ACC112 (cell line): ENCODE results near the gene SLC17A5.

Experiments
- H2AFZ ChIP-seq: fragments of 200-600 bp; sonication (generic); one replicate; pipeline ENCODE4 v1.6.0; 2017; ENCODE audit warnings: antibody characterized with exemption, low read length; ENCODE audit not compliant: unreplicated experiment
- H3K27ac ChIP-seq: fragments of 200-600 bp; sonication (generic); 2 replicates; pipeline ENCODE4 v1.5.1; 2014; ENCODE audit warnings: low read depth, mild to moderate bottlenecking, antibody characterized with exemption, low read length, moderate library complexity
- H3K27me3 ChIP-seq: fragments of 200-600 bp; sonication (generic); 2 replicates; pipeline ENCODE4 v1.6.1; 2014; ENCODE audit warnings: mild to moderate bottlenecking, antibody characterized with exemption, low read length, moderate library complexity, mixed read lengths; ENCODE audit not compliant: insufficient read depth
- H3K36me3 ChIP-seq: fragments of 200-600 bp; sonication (generic); 2 replicates; pipeline ENCODE4 v1.6.1; 2016; ENCODE audit warnings: mild to moderate bottlenecking, antibody characterized with exemption, low read length, moderate library complexity, mixed read lengths; ENCODE audit not compliant: insufficient read depth
- H3K4me1 ChIP-seq: fragments of 200-600 bp; sonication (generic); one replicate; pipeline ENCODE4 v1.6.1; 2016; ENCODE audit warnings: low read length, mixed read lengths; ENCODE audit not compliant: insufficient read depth, unreplicated experiment, control insufficient read depth
- H3K4me3 ChIP-seq: fragments of 200-600 bp; sonication (generic); 2 replicates; pipeline ENCODE4 v1.5.1; 2014; ENCODE audit warnings: mild to moderate bottlenecking, low read depth, low read length
- H3K79me2 ChIP-seq: fragments of 200-600 bp; sonication (generic); one replicate; pipeline ENCODE4 v1.6.0; 2016; ENCODE audit warnings: low read length; ENCODE audit not compliant: control insufficient read depth, unreplicated experiment, insufficient read depth

SLC17A5 gene

GRCh38 chr6:73653571-73654424 lies at the start of gene SLC17A5:
Gene SLC17A5 (minus strand): TSS chr6:73653992. CDS start chr6:73653886, 106 bp downstream.
- Histone ChIP-seq H3K27ac (peak within 1 kb of the TSS; percentile 84), H3K4me3 (peak within 1 kb of the TSS; percentile 92), H3K27me3 (no peaks in the 10 kb centered on the region), H2AFZ (peak within 1 kb of the TSS; percentile 91), H3K36me3 (no peaks in the 10 kb centered on the region), H3K4me1 (peaks cover 22% of the 10 kb centered on the region), H3K79me2 (peaks cover 10% of the 10 kb centered on the region)

- Histone ChIP-seq H3K4me1 (peaks cover 33% of the 10 kb centered on the region), H3K79me2 (peaks cover 6% of the 10 kb centered on the region), H3K27me3 (no peaks in the 10 kb centered on the region), H3K4me3 (no peak overlapping the region), H3K36me3 (peaks cover 17% of the 10 kb centered on the region), H3K27ac (peak overlapping the region; percentile 94), H2AFZ (no peak overlapping the region)
These were observed 49.7 kb upstream of the SLC17A5 start for GRCh38 chr6:73703466-73703865.

- peaks cover 39% of the 10 kb centered on the region for H3K4me1 ChIP-seq
- H3K27me3 ChIP-seq = no peaks in the 10 kb centered on the region
- peaks cover 19% of the 10 kb centered on the region for H3K36me3 ChIP-seq
- no peak overlapping the region for H2AFZ ChIP-seq
- no peak overlapping the region for H3K4me3 ChIP-seq
- peak overlapping the region; percentile 94 for H3K27ac ChIP-seq
- peaks cover 13% of the 10 kb centered on the region for H3K79me2 ChIP-seq
These were observed 48.7 kb upstream of the SLC17A5 start for GRCh38 chr6:73702444-73702843.

GRCh38 chr6:73699676-73700459 lies 46.1 kb upstream of the SLC17A5 start:
- no peak overlapping the region for H2AFZ ChIP-seq
- H3K4me3 ChIP-seq = no peak overlapping the region
- H3K36me3 ChIP-seq = peaks cover 12% of the 10 kb centered on the region
- H3K79me2 ChIP-seq = peaks cover 20% of the 10 kb centered on the region
- H3K27ac ChIP-seq = no peak overlapping the region
- peaks cover 41% of the 10 kb centered on the region for H3K4me1 ChIP-seq
- H3K27me3 ChIP-seq = no peaks in the 10 kb centered on the region

- peaks cover 22% of the 10 kb centered on the region for H3K4me1 ChIP-seq
- H3K36me3 ChIP-seq = peaks cover 8% of the 10 kb centered on the region
These were observed 43.3 kb upstream of the SLC17A5 start for GRCh38 chr6:73696966-73697655.

GRCh38 chr6:73695619-73696421 lies 42.0 kb upstream of the SLC17A5 start, which contains the start of gene CD109:
Gene CD109 (plus strand): TSS chr6:73696203. CDS start chr6:73696216, 13 bp downstream.
- peaks cover 31% of the 10 kb centered on the region for H3K4me1 ChIP-seq
- H3K27ac ChIP-seq = peak within 1 kb of the TSS; percentile 87
- peaks cover 20% of the 10 kb centered on the region for H3K79me2 ChIP-seq
- peak within 1 kb of the TSS; percentile 79 for H3K4me3 ChIP-seq
- H2AFZ ChIP-seq = peak within 1 kb of the TSS; percentile 62
- peaks cover 4% of the 10 kb centered on the region; the same call in 1 of the 2 replicates for H3K36me3 ChIP-seq
- H3K27me3 ChIP-seq = no peaks in the 10 kb centered on the region

More at GRCh38 chr6:73696966-73697655, 43.3 kb upstream of the SLC17A5 start:
- peak overlapping the region; percentile 87 for H3K27ac ChIP-seq
- no peaks in the 10 kb centered on the region for H3K27me3 ChIP-seq
- peak overlapping the region; percentile 79 for H3K4me3 ChIP-seq
- peaks cover 20% of the 10 kb centered on the region for H3K79me2 ChIP-seq
- H2AFZ ChIP-seq = peak overlapping the region; percentile 62

GRCh38 chr6:73694711-73695411 lies 41.1 kb upstream of the SLC17A5 start:
- peaks cover 20% of the 10 kb centered on the region for H3K79me2 ChIP-seq
- H3K4me3 ChIP-seq = peak overlapping the region; percentile 79
- peaks cover 31% of the 10 kb centered on the region for H3K4me1 ChIP-seq
- H3K27me3 ChIP-seq = no peaks in the 10 kb centered on the region
- H3K27ac ChIP-seq = peak overlapping the region; percentile 87
- peak overlapping the region; percentile 2 for H2AFZ ChIP-seq
- peaks cover 4% of the 10 kb centered on the region; the same call in 1 of the 2 replicates for H3K36me3 ChIP-seq

- H3K36me3 ChIP-seq = no peaks in the 10 kb centered on the region
- no peak overlapping the region for H3K4me3 ChIP-seq
- no peak overlapping the region for H3K27ac ChIP-seq
- peaks cover 19% of the 10 kb centered on the region for H3K4me1 ChIP-seq
- H3K27me3 ChIP-seq = no peaks in the 10 kb centered on the region
- H3K79me2 ChIP-seq = peaks cover under 1% of the 10 kb centered on the region
- H2AFZ ChIP-seq = no peak overlapping the region
These were observed 37.7 kb upstream of the SLC17A5 start for GRCh38 chr6:73691512-73691911.

GRCh38 chr6:73690056-73690455 lies 36.3 kb upstream of the SLC17A5 start:
- no peak overlapping the region for H2AFZ ChIP-seq
- H3K36me3 ChIP-seq = no peaks in the 10 kb centered on the region
- H3K79me2 ChIP-seq = no peaks in the 10 kb centered on the region
- no peak overlapping the region for H3K4me3 ChIP-seq
- no peak overlapping the region for H3K27ac ChIP-seq
- peaks cover 16% of the 10 kb centered on the region for H3K4me1 ChIP-seq
- no peaks in the 10 kb centered on the region for H3K27me3 ChIP-seq
